Transverse colon (tissue), 3 donors: ENCODE measurements around the gene ADRA2A.

Experiments
- POLR2A ChIP-seq: fragments of 450-650 bp; IDR thresholded peaks from one replicate; pipeline ENCODE4 v1.6.1; 2016; ENCODE audit warnings: antibody characterized with exemption, mild to moderate bottlenecking, moderate library complexity
- TF ChIP-seq, protein P1 (sequence below), 5 experiments: fragments of 200-600 bp in 3 of 5; fragments of 450-650 bp in 2 of 5; sonication (generic) in 3 of 5; IDR thresholded peaks; 1 replicate in 2 of 5; 2 replicates in 3 of 5; pipeline ENCODE4 v1.5.1; 2016 to 2017; ENCODE audit warnings: antibody characterized with exemption in 5 of 5, inconsistent platforms in 3 of 5, mild to moderate bottlenecking in 2 of 5, moderate library complexity in 1 of 5

DNA sequence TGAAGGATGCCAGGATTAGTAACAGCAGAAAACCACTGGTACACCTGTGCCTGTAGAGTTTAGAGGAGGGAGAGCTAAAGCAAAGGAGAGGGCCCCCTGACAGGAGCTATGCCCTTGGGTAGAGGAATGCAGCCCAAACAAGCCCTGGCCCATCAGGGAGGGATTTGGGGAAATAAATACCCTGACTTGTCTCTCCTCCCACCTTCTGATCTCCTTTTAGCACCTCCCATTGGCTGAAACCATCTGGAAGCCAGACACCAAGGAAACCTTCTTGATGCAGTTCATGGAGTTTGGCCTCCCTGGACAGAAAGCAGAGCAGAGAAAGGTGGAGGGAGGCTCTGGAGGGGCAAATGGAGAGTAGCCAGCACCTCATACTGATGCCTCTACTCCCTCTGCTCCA lies 45.3 kb downstream of the ADRA2A start:
- TF ChIP-seq, protein P1, sequence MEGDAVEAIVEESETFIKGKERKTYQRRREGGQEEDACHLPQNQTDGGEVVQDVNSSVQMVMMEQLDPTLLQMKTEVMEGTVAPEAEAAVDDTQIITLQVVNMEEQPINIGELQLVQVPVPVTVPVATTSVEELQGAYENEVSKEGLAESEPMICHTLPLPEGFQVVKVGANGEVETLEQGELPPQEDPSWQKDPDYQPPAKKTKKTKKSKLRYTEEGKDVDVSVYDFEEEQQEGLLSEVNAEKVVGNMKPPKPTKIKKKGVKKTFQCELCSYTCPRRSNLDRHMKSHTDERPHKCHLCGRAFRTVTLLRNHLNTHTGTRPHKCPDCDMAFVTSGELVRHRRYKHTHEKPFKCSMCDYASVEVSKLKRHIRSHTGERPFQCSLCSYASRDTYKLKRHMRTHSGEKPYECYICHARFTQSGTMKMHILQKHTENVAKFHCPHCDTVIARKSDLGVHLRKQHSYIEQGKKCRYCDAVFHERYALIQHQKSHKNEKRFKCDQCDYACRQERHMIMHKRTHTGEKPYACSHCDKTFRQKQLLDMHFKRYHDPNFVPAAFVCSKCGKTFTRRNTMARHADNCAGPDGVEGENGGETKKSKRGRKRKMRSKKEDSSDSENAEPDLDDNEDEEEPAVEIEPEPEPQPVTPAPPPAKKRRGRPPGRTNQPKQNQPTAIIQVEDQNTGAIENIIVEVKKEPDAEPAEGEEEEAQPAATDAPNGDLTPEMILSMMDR (IDR thresholded peaks at IDR 0.05): no peak
- TF ChIP-seq POLR2A: no peak
